HEK293 (cell line): ENCODE data around the gene BCL11A.

Experiments
- YY1 ChIP-seq: fragments of 450-650 bp; formaldehyde crosslinking; IDR thresholded peaks from 2 replicates; pipeline ENCODE4 v1.5.1; 2018; ENCODE audit warnings: missing biosample characterization, missing genetic modification characterization
- ZBTB1 ChIP-seq: fragments of 450-650 bp; formaldehyde crosslinking; IDR thresholded peaks from 2 replicates; pipeline ENCODE4 v1.5.1; 2016; ENCODE audit warnings: missing biosample characterization, missing genetic modification characterization
- ZBTB17 ChIP-seq: fragments of 450-650 bp; formaldehyde crosslinking; IDR thresholded peaks from 2 replicates; pipeline ENCODE4 v1.5.1; 2016; ENCODE audit warnings: missing biosample characterization, missing genetic modification characterization
- ZNF146 ChIP-seq: fragments of 450-650 bp; formaldehyde crosslinking; IDR thresholded peaks from 2 replicates; pipeline ENCODE4 v1.5.1; 2016; ENCODE audit warnings: missing biosample characterization, missing genetic modification characterization
- TF ChIP-seq, protein P1 (sequence below): fragments of 450-650 bp; formaldehyde crosslinking; IDR thresholded peaks from 2 replicates; pipeline ENCODE4 v1.5.1; 2016; ENCODE audit warnings: missing biosample characterization, missing genetic modification characterization
- TF ChIP-seq, protein P2 (sequence below): fragments of 450-650 bp; formaldehyde crosslinking; IDR thresholded peaks from 2 replicates; pipeline ENCODE4 v1.5.1; 2016; ENCODE audit warnings: missing biosample characterization, missing genetic modification characterization, low read depth

DNA sequence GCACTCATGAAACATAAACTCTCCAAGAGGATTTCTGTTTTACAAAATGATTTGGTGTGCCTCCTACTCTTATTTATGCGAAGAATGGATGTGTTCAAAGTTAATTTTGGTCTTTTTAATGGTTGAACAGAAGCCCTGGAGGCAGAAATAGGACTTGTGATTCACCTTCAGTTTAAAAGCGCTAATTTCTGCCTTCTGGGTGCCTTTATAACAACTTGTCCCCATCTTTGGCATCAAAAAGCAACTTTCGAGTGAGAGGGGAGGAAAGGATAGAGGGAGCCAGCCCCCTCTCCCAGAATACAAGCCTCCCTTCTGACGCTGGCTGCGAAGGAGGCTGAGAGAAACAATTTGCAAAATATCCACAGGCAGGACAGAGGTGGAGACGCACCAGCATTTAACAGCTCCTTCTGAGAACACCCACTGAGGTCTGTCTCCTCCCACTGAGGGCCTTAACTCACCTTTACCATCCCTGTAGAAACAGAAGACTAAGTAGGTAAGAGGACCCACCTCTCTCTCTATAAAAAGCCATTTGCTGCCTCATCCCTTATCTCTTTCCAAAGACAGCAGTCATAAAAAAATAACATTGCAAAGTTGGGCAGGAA is 24.3 kb upstream of the BCL11A start:
- TF ChIP-seq, protein P1, sequence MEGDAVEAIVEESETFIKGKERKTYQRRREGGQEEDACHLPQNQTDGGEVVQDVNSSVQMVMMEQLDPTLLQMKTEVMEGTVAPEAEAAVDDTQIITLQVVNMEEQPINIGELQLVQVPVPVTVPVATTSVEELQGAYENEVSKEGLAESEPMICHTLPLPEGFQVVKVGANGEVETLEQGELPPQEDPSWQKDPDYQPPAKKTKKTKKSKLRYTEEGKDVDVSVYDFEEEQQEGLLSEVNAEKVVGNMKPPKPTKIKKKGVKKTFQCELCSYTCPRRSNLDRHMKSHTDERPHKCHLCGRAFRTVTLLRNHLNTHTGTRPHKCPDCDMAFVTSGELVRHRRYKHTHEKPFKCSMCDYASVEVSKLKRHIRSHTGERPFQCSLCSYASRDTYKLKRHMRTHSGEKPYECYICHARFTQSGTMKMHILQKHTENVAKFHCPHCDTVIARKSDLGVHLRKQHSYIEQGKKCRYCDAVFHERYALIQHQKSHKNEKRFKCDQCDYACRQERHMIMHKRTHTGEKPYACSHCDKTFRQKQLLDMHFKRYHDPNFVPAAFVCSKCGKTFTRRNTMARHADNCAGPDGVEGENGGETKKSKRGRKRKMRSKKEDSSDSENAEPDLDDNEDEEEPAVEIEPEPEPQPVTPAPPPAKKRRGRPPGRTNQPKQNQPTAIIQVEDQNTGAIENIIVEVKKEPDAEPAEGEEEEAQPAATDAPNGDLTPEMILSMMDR (tag by site-specific recombination): no peak
- TF ChIP-seq YY1 (tag by site-specific recombination): no peak
- TF ChIP-seq ZBTB1 (tag by site-specific recombination): no peak
- TF ChIP-seq, protein P2, sequence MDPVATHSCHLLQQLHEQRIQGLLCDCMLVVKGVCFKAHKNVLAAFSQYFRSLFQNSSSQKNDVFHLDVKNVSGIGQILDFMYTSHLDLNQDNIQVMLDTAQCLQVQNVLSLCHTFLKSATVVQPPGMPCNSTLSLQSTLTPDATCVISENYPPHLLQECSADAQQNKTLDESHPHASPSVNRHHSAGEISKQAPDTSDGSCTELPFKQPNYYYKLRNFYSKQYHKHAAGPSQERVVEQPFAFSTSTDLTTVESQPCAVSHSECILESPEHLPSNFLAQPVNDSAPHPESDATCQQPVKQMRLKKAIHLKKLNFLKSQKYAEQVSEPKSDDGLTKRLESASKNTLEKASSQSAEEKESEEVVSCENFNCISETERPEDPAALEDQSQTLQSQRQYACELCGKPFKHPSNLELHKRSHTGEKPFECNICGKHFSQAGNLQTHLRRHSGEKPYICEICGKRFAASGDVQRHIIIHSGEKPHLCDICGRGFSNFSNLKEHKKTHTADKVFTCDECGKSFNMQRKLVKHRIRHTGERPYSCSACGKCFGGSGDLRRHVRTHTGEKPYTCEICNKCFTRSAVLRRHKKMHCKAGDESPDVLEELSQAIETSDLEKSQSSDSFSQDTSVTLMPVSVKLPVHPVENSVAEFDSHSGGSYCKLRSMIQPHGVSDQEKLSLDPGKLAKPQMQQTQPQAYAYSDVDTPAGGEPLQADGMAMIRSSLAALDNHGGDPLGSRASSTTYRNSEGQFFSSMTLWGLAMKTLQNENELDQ (tag by site-specific recombination): no peak
- TF ChIP-seq ZNF146: no peak
- no peak for TF ChIP-seq ZBTB17 (tag by site-specific recombination)
